ENCODE data around the gene ZDHHC11B.
"Not testable (repeated sequence)": the region's sequence is repeated elsewhere in the genome, so short reads cannot be mapped to it uniquely, and the experiment has no call there.

The ZDHHC11B gene

DNA sequence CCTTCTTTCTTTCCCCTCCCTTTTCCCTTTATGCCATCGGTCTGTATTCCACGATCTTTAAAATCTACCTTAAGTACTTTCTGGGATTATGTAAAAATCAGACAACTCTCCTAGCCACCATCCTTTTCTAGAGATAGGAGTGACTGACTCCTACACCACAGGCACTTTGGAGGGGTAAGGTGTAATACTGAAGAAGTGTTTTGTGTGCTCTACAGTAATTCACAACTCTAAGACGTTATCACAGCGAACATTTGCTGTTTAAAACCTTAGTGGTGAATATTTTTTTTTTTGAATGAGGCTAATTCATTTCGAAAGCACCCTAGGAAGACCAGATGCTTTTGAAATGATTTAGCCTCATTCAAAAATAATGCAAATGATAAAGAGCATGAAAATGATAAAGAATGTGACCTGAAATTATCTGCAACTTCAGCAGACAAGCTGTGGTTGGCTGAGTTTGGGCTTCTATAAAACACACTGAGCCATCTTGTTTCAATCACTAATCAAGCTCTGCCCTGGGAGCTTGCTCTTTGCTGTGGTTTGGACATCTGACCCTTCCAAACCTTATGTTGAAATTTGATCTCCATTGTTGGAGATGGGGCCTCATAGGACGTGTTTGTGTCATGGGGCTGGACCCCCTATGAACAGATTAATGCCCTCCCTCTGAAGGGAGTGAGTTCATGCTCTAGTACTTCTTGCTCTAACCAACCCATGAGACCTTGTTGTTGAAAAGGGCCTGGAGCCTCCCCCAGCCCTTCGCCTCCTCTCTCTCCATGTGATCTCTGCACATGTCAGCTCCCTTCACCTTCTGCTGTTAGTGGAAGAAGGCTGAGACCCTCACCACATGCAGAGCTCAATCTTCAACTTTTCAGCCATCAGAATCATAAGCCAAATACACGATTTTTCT lies 70.1 kb downstream of the ZDHHC11B start:
- not testable (repeated sequence) for DNase-seq

DNA sequence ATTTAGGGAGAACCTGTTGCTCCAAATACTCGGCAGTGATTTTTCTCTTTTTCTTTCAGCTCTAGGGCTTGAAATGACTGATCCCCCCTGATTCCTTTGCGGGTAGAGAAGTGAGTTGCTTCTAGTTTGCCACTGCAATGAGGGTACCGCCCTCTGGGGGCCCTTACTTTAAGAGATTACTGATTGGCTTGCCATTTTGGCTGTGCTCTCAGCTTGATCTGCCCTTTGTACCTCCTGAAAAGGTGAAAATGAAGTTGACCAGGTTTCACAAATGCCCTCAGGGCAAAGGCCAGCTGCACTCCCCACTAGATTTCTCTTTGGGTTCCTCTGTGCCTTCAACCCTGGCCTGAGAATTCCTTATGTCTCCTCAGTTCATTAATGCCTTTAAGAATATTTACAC lies 70.8 kb downstream of the ZDHHC11B start:
- DNase-seq, result not testable (repeated sequence)

- not testable (repeated sequence) for DNase-seq
These were observed 75.5 kb downstream of the ZDHHC11B start for GRCh38 chr5:708848-709517.

DNA sequence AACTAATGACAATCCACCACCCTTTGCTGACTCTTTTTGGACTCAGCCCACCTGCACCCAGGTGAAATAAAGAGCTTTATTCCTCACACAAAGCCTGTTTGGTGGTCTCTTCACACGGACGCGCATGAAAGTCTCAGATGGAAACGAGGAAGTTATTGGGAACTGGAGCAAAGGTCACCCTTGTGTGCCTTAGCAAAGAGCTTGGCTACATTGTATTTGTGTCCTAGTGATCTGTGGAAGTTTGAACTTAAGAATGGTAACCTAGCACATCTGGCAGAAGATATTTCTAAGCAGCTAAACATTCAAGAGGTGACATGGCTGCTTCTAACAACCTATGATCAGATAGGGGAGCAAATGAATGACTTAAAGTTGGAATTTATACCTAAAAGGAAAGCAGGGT lies 76.2 kb downstream of the ZDHHC11B start:
- not testable (repeated sequence) for DNase-seq

DNA sequence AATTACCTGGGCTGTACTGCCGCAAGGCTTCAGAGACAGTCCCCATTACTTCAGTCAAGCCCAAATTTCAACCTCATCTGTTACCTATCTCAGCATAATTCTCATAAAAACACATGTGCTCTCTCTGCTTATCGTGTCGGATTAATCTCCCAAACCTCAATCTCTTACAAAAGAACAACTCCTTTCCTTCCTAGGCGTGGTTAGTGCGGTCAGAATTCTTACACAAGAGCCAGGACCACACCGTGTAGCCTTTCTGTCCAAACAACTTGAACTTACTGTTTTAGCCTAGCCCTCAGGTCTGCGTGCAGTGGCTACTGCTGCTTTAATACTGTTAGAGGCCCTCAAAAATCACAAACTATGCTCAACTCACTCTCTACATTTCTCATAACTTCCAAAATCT lies 78.4 kb downstream of the ZDHHC11B start:
- DNase-seq, result not testable (repeated sequence)

DNA sequence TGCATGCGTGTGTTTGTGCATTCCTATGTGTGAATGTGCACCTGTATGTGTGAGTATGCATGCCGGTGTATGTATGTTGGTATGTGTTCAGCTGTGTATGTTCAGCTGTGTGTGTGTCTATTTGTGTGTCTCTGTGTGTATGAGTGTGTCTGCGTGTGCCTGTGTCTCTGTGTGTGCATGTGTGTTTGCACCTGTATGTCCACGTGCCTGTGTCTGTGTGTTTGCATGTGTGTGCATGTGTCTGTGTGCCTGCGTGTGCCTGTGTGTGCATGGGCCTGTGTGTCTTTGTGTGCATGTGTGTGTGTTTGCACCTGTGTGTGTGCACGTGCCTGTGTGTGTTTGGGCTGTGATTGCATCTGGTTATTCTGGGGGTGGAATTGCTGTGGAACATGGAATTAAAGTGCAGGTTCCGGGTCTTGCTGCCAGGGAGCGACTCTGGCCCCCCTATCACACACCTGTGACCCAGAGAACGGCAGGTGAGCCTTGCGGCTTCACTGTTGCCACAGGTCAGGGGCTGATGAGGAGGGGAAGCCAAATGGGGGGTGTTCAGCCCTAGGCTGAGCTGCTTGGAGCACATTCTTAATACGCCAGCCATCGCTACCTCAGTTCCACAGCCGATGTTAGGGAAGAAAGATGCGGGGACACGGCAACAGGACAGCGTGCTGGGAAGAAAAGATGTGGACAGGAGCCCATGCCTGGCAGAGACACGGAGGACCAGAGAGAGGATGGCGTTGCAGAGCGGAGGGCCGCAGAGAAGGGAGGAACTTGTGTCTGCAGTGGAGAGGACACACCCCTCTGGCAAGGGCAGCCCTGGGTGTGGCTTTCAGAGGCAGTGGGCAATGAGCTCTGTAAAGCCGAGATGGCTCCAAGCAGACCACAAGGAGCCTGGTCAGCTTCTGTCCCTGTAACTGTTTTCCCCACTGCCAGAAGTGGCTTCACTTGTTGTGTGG lies 87.5 kb downstream of the ZDHHC11B start:
- not testable (repeated sequence) for DNase-seq

DNA sequence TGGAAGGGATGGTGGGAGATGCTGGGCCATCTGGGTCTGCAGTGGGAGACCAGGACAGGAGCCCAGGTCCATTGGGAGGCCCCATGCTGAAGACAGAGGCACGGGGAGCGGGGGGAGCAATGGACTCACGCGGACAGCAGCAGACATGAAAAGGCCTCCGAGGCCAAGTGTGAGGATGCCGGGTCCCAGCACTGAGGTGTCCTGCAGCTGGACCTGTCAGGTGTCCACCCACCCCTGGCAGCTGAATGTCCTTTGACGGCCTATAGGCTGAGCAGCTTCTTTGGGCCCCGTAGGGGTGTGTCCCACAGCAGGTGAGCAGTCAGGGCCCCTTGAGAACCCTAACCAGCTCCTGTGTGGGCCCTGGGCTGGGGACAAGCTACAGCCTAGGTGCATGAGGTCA lies 88.3 kb downstream of the ZDHHC11B start:
- not testable (repeated sequence) for DNase-seq

- DNase-seq, result not testable (repeated sequence)
These were observed 89.1 kb downstream of the ZDHHC11B start for GRCh38 chr5:695475-695874.

DNA sequence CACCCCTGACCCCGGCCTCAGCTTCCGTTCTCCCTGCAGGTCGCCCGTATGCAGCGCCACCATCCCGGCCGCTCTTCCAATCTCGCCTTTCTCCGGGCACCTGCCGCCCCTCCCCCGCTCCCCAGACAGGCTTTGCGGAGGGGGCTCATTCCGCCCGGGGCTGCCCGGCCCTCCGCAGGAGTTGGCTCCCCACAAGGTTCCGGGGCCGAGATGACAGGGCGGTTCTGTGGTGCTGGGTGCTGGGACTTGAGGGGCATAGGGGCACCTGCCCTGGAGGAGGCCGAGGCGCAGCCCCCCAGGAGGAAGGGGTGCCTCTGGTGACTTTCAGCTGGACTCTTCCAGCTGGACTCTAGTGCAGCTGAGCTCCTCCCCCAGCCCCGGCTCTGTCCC lies 90.5 kb downstream of the ZDHHC11B start:
- DNase-seq, result not testable (repeated sequence)

DNA sequence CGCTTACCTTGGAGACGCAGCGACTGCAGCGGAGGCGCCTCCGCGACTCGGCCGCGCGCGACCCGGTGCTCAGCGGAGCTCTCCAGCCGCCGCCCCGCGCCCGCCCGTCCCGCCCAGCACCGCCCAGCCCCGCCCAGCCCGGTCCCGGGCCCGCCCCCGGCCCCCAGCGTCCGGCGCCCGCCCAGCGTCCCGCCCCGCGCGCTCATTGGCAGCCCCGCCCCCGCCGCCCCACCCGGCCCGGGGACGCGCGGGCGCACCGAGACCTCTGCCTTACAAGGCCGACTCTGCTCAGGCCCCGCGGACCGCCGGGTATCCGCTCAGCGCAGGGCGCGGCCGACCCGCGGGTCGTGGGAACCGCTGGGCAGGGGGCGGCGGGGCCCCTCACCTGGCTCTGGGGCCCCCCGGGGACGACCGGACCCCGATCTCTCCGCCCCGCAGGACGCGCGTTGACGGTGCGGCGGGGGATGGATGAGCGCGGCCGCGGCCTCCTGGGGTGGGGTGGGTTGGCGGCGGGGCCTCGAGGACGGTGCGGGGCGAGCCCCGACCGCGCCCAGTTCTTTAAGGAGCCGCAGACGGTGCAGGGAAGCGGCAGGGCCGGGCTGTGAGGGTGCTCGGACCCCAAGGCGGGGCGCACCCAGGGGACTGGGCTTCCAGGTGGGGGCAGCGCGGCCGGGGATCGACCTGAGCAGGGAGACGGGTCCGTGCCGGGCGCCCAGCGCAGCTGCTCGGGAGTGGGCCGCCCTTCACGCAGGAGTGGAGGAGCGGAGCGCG lies 91.1 kb downstream of the ZDHHC11B start, which contains the start of gene TPPP:
TSS of gene TPPP (minus strand) at position 82 of the 771 bp plus-strand sequence. CDS start 15,292 bp downstream, outside the sequence.
- DNase-seq, result not testable (repeated sequence)

GRCh38 chr5:692529-693041 lies 91.9 kb downstream of the ZDHHC11B start:
- DNase-seq, result not testable (repeated sequence)

- no peak for DNase-seq
These were observed 92.6 kb downstream of the ZDHHC11B start for GRCh38 chr5:691817-692528.

- DNase-seq, result not testable (repeated sequence)
These were observed 93.5 kb downstream of the ZDHHC11B start for GRCh38 chr5:691049-691448.

GRCh38 chr5:690293-690692 lies 94.2 kb downstream of the ZDHHC11B start:
- DNase-seq, result not testable (repeated sequence)

DNA sequence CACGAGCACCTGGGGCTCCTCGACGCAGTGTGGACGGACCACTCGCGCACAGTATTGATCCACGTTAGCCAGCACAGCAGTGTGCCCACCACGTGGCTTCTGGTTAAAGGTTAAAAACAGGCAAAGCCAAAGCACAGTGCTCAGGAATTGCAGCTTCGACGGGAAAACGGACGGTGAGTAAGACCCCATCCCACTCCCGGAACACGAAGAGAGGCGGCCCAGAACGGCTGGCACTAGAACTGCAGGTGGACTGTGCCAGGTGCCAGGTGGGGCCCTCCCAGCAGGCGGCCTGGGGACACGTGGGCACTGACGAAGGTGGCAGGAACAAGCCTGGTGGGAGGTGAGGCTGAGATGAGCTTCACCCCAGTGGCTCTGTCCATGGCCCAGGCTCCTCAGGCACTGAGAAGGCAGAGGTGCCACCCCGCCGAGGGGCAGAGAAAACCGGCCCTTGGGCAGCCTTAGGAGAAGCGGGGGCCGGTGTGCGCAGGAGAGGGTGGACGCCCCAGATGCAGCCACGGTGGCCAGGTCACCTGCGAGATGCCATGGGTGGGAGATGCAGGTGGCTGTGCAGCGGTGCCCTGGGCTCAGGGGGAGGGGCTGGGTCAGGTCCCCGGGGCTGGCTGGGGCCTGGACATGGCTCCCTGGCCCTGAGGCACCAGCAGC lies 96.0 kb downstream of the ZDHHC11B start:
- DNase-seq, result not testable (repeated sequence)

GRCh38 chr5:686936-687335 lies 97.6 kb downstream of the ZDHHC11B start:
- DNase-seq, result not testable (repeated sequence)

DNA sequence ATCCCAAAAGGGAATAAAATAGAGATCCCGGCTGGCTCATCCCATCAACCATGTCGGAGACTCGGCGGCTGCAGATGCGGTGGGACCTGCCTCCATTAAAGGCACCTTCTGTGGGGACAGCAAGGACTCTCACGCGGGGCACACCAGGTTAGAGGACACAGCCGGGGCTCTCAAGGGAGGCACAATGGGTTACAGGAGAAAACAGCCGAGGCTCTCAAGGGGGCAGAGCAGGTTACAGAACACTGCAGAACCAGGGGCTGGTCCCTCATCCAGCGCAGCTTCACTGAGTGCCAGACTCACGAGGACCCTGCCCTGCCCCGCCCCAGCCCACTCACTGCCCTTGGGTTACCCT lies 98.4 kb downstream of the ZDHHC11B start:
- not testable (repeated sequence) for DNase-seq

GRCh38 chr5:685262-686171 lies 99.0 kb downstream of the ZDHHC11B start:
- no peak for DNase-seq

DNA sequence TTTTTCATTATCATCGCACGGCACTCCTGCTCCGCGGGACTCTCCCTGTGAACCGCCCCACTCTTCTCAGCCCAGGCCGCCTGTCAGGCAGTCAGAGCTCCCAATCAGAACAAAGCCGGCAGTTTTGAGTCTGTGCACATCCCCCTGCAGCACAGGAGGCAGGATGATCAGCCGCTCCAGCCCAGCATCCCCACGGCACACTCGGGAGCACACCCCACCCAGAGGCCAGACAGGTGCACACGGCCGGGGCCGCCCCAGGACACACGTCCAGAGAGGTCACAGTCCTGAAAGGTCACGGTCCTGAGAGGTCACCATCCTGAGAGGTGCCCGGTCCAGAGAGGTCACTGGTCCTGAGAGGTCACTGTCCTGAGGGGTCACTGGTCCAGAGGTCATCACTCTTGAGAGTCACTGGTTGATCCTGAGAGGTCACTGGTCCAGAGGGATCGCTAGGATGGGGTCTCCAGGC lies 99.7 kb downstream of the ZDHHC11B start:
- no peak for DNase-seq

Measured in NCI-H524 treated with DMSO at 0.1 percent for 48 hours (cell line).